Measurements from ENCODE around the gene QRFP.

The QRFP gene

GRCh38 chr9:130904070-130905044 lies 7.7 kb upstream of the QRFP start:
- no peak for DNase-seq (ENCODE audit: low read depth)

GRCh38 chr9:130903194-130904069 lies 6.8 kb upstream of the QRFP start:
- no peak for DNase-seq (ENCODE audit: low read depth)

GRCh38 chr9:130902204-130903185 lies 5.9 kb upstream of the QRFP start:
- DNase-seq (ENCODE audit: low read depth) = no peak

DNA sequence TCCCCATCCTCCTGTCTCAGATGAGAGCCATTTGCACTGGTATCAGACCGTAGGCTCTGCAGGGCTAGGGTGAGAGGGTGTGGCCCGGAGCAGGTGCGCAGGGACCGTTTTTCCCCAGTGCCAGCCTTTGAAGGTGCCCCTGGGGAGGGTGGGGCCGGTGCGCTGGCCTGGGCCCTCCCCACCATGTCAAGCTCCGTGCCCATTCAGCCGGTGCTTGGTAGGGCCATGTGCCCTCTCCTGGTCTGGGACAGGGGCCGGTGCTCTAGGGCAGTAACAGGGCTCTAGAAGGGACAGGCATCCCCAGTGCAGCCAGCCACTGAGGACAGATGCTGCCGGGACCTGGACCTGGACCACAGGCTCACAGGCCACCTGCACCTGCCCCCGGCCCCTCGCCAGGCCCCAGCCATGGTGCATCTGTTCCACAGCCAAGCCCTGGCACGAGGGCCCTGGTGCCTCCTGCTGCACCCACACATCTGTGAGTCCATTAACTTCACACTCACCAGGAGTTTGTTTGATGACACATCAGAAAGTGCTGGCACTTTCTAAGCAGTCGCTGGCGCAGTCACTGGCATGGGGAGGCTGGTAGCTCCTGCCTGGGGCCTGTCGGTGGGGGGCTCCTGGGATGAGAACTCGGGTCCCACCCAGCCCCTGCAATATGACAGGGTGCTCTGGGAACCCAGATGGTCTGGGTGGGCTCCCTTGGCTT lies 5.0 kb upstream of the QRFP start:
- DNase-seq (ENCODE audit: low read depth) = peak; percentile 17

- no peak for DNase-seq (ENCODE audit: low read depth)
These were observed 4.3 kb upstream of the QRFP start for GRCh38 chr9:130900701-130901497.

DNA sequence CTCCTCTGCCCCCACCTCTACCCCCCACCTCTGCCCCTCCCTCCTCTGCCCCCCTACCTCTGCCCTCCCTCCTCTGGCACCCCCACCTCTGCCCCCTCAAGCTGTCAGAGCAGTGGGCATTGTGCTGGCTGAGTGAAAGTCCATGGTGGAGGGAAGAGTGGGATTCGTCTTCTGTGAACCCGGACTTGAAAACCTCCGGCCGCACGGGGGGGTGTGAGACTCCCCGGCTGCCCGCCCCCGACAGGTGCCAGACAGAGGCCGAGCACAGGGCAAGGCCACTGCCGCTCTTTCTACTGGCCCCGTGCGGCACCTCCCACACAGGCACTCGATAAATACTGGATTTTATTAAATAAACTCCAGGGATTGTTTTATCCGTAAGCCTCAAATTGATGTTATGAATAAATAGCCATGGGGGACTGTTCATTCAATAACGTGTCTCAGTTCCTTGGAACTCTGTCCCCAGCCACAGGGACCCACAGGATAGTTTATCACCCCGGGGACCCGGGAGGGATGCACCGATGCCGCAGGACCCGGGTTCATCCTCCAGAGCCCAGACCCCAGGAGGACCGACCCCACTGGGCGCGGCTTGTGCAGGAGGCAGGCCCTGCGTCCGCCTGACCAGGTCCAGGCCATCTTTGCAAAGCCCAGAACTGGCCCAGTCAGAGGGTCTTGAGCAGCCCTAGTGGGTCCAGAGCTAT lies 2.6 kb upstream of the QRFP start:
- no peak for DNase-seq (ENCODE audit: low read depth)

GRCh38 chr9:130898552-130898852 lies 1.9 kb upstream of the QRFP start:
- DNase-seq (ENCODE audit: low read depth) = no peak

- no peak for DNase-seq (ENCODE audit: low read depth)
These were observed 1.4 kb upstream of the QRFP start for GRCh38 chr9:130897848-130898551.

DNA sequence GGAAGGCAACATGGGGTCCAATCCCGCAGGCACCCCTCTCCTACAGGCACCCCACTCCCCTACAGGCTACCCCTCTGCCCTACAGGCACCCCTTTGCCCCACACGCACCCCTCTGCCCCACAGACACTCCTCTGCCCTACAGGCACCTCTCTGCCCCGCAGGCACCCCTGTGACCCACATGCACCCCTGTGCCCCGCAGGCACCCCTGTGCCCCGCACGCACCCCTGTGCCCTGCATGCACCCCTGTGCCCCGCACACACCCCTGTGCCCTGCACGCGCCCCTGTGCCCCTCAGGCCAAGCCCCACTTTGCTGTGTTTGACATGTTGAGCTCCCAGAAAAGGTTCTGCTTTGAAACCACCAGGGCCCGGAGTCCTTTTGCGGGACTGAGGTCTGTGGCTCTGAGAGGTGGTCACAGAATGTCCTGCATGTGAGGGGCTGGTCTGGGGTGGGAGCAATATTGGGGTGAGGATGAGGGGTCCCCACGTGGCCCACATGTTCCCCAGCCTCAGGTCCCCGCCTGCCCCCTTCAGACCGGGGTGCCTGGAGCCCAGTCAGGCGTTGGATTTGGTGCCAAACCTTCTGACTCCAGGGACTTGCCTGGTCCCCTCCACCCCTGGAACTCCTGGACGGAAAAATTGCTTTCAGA lies 616 bp upstream of the QRFP start:
- DNase-seq (ENCODE audit: low read depth) = no peak

- no peak for DNase-seq (ENCODE audit: low read depth)
These were observed 955 bp downstream of the QRFP start for GRCh38 chr9:130895481-130896232.

DNA sequence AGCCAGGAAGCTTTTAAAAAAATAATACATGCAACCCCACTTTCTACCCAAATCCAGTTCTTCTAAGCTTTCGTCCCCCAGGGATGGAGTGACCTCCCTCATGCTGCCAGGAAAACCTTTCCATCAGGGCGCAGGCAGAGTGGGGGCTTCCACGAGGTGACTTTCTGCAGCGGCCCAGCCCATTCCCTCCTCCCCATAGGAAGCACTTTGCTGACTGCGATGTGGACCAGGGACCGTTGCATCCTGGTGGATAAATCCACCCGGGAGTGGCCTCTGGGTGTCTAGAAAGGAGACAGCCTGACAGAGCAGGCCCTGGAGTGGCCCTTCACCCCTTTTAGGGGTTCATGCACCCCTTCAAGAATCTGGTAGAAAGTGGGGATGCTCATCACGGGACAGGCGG lies 1.6 kb downstream of the QRFP start:
- no peak for DNase-seq (ENCODE audit: low read depth)

- no peak for DNase-seq (ENCODE audit: low read depth)
These were observed 2.1 kb downstream of the QRFP start for GRCh38 chr9:130894546-130894945.

GRCh38 chr9:130893341-130894101 lies 3.1 kb downstream of the QRFP start:
- DNase-seq (ENCODE audit: low read depth) = peak; percentile 35

DNA sequence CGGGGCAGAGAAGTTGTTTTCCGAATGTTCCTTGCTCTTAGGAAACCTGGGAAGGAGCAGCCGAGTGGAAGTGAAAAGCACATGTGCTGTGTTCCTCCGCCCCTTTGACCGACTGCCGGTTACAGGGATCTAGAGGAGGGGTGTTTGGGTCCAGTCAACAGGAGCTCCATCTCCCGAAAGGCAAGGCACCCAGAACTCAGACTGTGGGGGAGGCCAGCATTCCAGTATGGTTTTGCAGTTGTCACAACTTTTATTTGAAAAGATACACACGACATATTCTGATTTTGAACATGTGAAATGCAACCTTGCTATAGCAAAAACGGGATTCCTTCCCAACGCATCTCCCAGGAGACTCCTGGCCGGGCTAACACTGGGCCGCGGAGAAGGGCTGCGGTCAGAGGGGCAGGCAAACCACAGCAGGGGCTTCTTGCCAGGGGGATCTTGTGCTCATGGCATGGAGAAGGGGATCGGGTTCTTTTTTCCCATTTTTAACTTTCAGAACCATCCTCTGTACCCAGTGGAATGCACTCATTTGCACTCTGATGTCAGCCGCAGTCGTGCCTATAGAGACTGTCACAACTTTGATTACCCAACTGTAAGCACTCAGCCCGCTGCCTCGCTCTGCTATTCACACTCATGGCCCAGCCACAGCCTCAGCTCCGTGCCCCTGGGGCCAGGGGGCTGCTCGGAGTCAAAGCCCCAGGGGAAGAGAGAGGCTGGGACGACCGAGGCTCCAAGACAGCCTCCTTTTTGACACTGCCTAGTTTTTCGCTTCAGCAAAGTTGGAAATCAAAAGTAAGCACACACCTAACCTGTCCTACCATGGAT lies 3.9 kb downstream of the QRFP start:
- no peak for DNase-seq (ENCODE audit: low read depth)

DNA sequence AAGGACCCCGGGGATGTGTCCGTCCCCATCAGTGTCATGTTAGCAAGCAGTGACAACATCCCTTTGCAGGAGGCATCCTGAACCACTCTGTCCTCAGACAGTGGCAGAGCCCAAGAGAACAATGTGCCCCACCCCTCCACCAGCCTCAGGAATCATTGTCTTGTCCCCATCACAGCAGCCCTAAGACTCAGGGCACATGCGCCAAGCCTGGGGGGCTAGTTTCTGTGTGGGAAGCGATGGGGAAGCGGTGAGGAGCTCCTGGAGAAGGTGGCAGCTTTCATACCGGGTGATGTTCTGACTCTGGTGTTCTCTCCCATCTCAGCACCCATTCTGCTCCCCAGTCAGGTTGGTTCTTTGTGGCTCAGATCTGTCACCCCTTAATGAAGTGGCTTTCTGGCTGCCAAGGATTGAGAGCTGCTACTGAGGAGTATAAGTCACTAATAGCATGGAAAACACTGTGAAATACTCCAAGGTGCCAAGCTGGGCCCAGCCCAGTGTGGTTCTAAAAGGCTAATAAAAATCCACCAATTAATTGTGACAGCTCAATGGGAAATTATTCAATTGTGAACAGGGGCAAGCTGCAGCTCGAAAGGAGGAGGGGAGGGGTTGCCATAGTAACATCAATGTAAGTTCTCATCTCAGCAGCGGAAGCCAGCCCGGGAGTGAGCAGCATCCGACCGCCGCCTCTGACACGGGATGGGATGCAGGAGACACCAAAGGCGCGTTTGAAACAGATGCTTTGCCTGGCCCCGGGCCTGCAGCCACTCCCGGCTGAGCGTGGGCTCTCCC lies 4.7 kb downstream of the QRFP start:
- DNase-seq (ENCODE audit: low read depth) = no peak

All from ELR (cell line).